Measurements from ENCODE around the gene TGFA. TPM values are rescaled to one million over a fixed set of nuclear protein-coding genes. Genes with fewer than 3 reads are reported as not detected.

TGFA gene
- total RNA-seq, 2 donors from 2014 or later: 21.4 to 25.8 TPM

- Histone ChIP-seq H3K9me3 (no peaks in the 10 kb centered on the region), H3K9ac (ENCODE audit: low read depth in 2 of 2, low read length in 2 of 2) (no peak overlapping the region), H3K36me3 (no peaks in the 10 kb centered on the region), H3K4me1 (no peaks in the 10 kb centered on the region), H3K27ac (no peak overlapping the region), H3K27me3 (no peaks in the 10 kb centered on the region), H3K4me3 (no peak overlapping the region)
- no peak for DNase-seq
- intact Hi-C loops (cut with DNase I): no loop called here
- no peak for TF ChIP-seq CTCF (IDR thresholded peaks at IDR 0.05)
Observed at GRCh38 chr2:70508711-70509462, 44.7 kb downstream of the TGFA start.

DNA sequence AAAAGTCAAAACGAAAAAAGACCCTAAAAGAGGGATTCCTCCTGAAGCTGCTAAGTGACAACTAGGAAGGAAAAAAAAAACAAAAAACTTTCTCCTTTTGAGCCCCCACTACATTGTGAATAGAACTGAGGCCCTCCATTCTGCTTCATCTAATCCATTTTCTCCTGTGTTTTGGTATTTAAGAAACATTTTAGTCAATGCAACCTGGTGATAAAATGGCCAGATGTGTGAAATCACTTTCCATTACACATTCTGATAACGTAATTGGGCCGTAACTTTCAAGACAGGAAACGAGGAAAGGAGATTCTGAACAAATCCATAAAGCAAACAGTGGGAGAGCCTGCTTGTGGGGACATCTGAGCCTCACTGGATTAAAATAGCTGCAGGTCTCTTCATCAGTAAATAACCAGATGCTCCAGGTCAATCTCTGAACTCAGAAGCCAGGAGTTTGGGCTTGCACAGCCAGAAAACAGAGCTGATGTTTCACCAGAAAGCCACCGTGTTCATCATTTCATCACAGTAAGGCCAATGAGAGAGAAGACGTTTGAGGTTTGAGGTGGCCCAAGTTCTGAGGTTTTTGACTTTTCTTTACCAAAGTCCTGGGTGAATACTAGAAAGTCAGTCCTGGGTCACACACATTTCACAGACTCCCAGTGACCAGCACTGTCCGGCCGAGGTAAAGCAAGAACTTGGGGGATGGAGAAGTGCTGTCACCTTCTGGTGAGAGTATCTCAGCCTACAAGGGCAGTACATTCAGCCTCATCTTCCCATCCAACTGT is 47.8 kb downstream of the TGFA start:
- Histone ChIP-seq H3K4me3 (no peak overlapping the region), H3K27me3 (no peaks in the 10 kb centered on the region), H3K27ac (no peak overlapping the region), H3K9ac (ENCODE audit: low read depth in 2 of 2, low read length in 2 of 2) (no peak overlapping the region), H3K36me3 (no peaks in the 10 kb centered on the region), H3K9me3 (no peaks in the 10 kb centered on the region), H3K4me1 (no peaks in the 10 kb centered on the region)
- intact Hi-C loops (cut with DNase I): no loop called here
- DNase-seq: no peak
- no peak for TF ChIP-seq CTCF (IDR thresholded peaks at IDR 0.05)

- no peaks in the 10 kb centered on the region for H3K4me1 ChIP-seq
- no peak overlapping the region for H3K27ac ChIP-seq
- H3K9me3 ChIP-seq: no peaks in the 10 kb centered on the region
- no peak for DNase-seq
- H3K9ac ChIP-seq (ENCODE audit: low read depth in 2 of 2, low read length in 2 of 2): no peak overlapping the region
- TF ChIP-seq CTCF (IDR thresholded peaks at IDR 0.05): no peak
- intact Hi-C loops (cut with DNase I): no loop called here
- H3K4me3 ChIP-seq: no peak overlapping the region
- H3K27me3 ChIP-seq: no peaks in the 10 kb centered on the region
- no peaks in the 10 kb centered on the region for H3K36me3 ChIP-seq
Observed at GRCh38 chr2:70504750-70505149, 48.9 kb downstream of the TGFA start.

GRCh38 chr2:70503896-70504295 is 49.7 kb downstream of the TGFA start:
- Histone ChIP-seq H3K9ac (ENCODE audit: low read depth in 2 of 2, low read length in 2 of 2) (no peak overlapping the region), H3K9me3 (no peaks in the 10 kb centered on the region), H3K27ac (no peak overlapping the region), H3K36me3 (no peaks in the 10 kb centered on the region), H3K4me1 (no peaks in the 10 kb centered on the region), H3K4me3 (no peak overlapping the region), H3K27me3 (no peaks in the 10 kb centered on the region)
- intact Hi-C loops (cut with DNase I): no loop called here
- no peak for TF ChIP-seq CTCF (IDR thresholded peaks at IDR 0.05)
- DNase-seq: no peak

- Histone ChIP-seq H3K27me3 (no peaks in the 10 kb centered on the region), H3K9me3 (no peaks in the 10 kb centered on the region), H3K4me3 (no peak overlapping the region), H3K27ac (no peak overlapping the region), H3K9ac (ENCODE audit: low read depth in 2 of 2, low read length in 2 of 2) (no peak overlapping the region), H3K4me1 (no peaks in the 10 kb centered on the region), H3K36me3 (no peaks in the 10 kb centered on the region)
- TF ChIP-seq CTCF (IDR thresholded peaks at IDR 0.05): no peak
- intact Hi-C loops (cut with DNase I): no loop called here
- no peak for DNase-seq
Observed at GRCh38 chr2:70501728-70502127, 51.9 kb downstream of the TGFA start.
